GM19395 (cell line): ENCODE measurements around the gene ARHGAP32.

Experiments
- ATAC-seq: cut with Tn5 transposase; IDR thresholded peaks from one replicate; pipeline ENCODE4 v1.9.1; 2021; ENCODE audit warnings: mild to moderate bottlenecking, moderate library complexity; ENCODE audit not compliant: unreplicated experiment

Gene ARHGAP32

GRCh38 chr11:128917144-128917724 is 274.9 kb downstream of the ARHGAP32 start:
- ATAC-seq: no peak

- ATAC-seq: no peak
Measured at GRCh38 chr11:128916681-128917080, 275.4 kb downstream of the ARHGAP32 start.

- ATAC-seq: no peak
Measured at GRCh38 chr11:128916037-128916572, 276.0 kb downstream of the ARHGAP32 start.

DNA sequence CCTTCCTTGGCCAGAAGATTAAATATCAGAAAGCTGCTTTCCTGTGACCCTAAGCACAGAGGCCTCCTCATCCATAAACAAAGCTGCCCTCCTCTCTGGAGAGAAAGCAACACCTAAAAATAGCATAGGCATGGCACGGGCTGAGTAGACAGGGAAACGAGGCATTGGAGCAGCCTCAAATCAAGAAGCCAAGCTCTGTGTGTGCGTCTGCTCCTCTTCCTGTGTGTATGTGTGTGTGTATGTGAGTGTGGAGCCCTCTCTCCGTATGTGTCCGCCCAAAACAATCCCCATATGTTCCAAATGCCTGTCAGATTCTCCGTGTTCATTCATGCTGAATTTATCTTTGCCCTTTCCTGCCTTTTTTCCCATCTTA is 277.0 kb downstream of the ARHGAP32 start:
- no peak for ATAC-seq
